Effector memory CD4-positive, alpha-beta T cell (primary cell): ENCODE data around the gene NET1.

Experiments
- DNase-seq, 3 donors: peaks; one replicate each; pipeline ENCODE4 v3.0.0-alpha.2; 2020
- H3K27ac ChIP-seq: 2 replicates; pipeline ENCODE4 v1.7.0; 2013; ENCODE audit warnings: mild to moderate bottlenecking, low read length, moderate library complexity; ENCODE audit not compliant: insufficient read depth, poor library complexity, severe bottlenecking
- H3K27me3 ChIP-seq: replicated peaks from 2 replicates; pipeline ENCODE4 v1.7.0; 2013; ENCODE audit warnings: mild to moderate bottlenecking, low read length; ENCODE audit not compliant: insufficient read depth, control insufficient read depth, poor library complexity, severe bottlenecking
- H3K36me3 ChIP-seq: 2 replicates; pipeline ENCODE4 v1.7.0; 2013; ENCODE audit warnings: mild to moderate bottlenecking, low read length, moderate library complexity; ENCODE audit not compliant: control insufficient read depth, insufficient read depth
- H3K4me1 ChIP-seq: 2 replicates; pipeline ENCODE4 v1.7.0; 2013; ENCODE audit warnings: low read length, mild to moderate bottlenecking; ENCODE audit not compliant: control insufficient read depth, insufficient read depth, poor library complexity, severe bottlenecking
- H3K4me3 ChIP-seq: 2 replicates; pipeline ENCODE4 v1.7.0; 2013; ENCODE audit warnings: low read length, low read depth, mild to moderate bottlenecking; ENCODE audit not compliant: insufficient read depth, poor library complexity, severe bottlenecking
- H3K9me3 ChIP-seq: 2 replicates; pipeline ENCODE4 v1.7.0; 2013; ENCODE audit warnings: mild to moderate bottlenecking, low read length, moderate library complexity; ENCODE audit not compliant: control insufficient read depth

Gene NET1

GRCh38 chr10:5441106-5441505 is 28.7 kb downstream of the NET1 start:
- H3K27me3 ChIP-seq: no peaks in the 10 kb centered on the region
- H3K27ac ChIP-seq: no peak overlapping the region
- H3K9me3 ChIP-seq: no peaks in the 10 kb centered on the region
- no peaks in the 10 kb centered on the region for H3K4me1 ChIP-seq
- DNase-seq: no peak
- no peak overlapping the region for H3K4me3 ChIP-seq
- H3K36me3 ChIP-seq: no peaks in the 10 kb centered on the region

GRCh38 chr10:5442065-5442989 is 30.0 kb downstream of the NET1 start:
- no peaks in the 10 kb centered on the region for H3K27me3 ChIP-seq
- no peak overlapping the region for H3K27ac ChIP-seq
- no peaks in the 10 kb centered on the region for H3K9me3 ChIP-seq
- no peak overlapping the region for H3K4me3 ChIP-seq
- DNase-seq: no peak
- H3K4me1 ChIP-seq: peaks cover 4% of the 10 kb centered on the region
- no peaks in the 10 kb centered on the region for H3K36me3 ChIP-seq

GRCh38 chr10:5442990-5443370 is 30.6 kb downstream of the NET1 start:
- Histone ChIP-seq H3K27me3 (no peaks in the 10 kb centered on the region), H3K27ac (no peak overlapping the region), H3K4me3 (no peak overlapping the region), H3K36me3 (no peaks in the 10 kb centered on the region), H3K4me1 (peaks cover 9% of the 10 kb centered on the region), H3K9me3 (no peaks in the 10 kb centered on the region)
- DNase-seq: no peak

- H3K36me3 ChIP-seq: no peaks in the 10 kb centered on the region
- H3K27ac ChIP-seq: no peak overlapping the region
- peaks cover 11% of the 10 kb centered on the region for H3K4me1 ChIP-seq
- no peak overlapping the region for H3K4me3 ChIP-seq
- no peaks in the 10 kb centered on the region for H3K9me3 ChIP-seq
- no peaks in the 10 kb centered on the region for H3K27me3 ChIP-seq
- DNase-seq: no peak
These were observed 31.1 kb downstream of the NET1 start for GRCh38 chr10:5443429-5443828.

- Histone ChIP-seq H3K27ac (no peak overlapping the region), H3K4me1 (peaks cover 13% of the 10 kb centered on the region), H3K9me3 (no peaks in the 10 kb centered on the region), H3K27me3 (no peaks in the 10 kb centered on the region), H3K36me3 (no peaks in the 10 kb centered on the region), H3K4me3 (no peak overlapping the region)
- no peak for DNase-seq
These were observed 32.6 kb downstream of the NET1 start for GRCh38 chr10:5445006-5445405.

DNA sequence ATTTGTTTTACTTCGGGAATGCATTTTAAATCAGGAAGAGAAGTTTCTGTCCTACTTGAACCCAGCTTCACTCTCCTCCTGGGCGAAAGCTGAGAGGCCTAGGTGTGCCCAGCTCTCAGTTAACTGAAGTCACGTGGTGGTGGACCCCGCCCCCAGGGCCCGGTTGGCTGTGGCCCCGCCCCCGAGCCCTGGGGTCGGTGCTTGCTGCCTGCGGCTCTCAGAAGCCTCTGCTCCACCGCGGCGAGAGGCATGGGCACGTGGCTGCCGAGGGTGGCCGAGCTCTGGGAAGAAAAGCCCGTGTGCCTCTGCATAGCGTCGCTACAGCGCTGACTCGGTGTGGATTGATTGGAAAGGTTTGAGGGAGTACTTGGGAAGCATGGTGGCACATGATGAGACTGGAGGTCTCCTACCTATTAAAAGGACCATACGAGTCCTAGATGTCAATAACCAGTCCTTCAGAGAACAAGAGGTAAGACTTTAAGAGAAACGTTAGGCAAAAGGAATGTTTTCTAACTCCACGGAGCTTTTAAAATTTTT is 34.1 kb downstream of the NET1 start:
- peak overlapping the region; percentile 14 for H3K27ac ChIP-seq

GRCh38 chr10:5447056-5447455 is 34.7 kb downstream of the NET1 start:
- H3K36me3 ChIP-seq: no peaks in the 10 kb centered on the region
- no peak for DNase-seq
- H3K9me3 ChIP-seq: no peaks in the 10 kb centered on the region
- H3K27me3 ChIP-seq: no peaks in the 10 kb centered on the region
- H3K27ac ChIP-seq: peak overlapping the region; percentile 14
- peaks cover 13% of the 10 kb centered on the region for H3K4me1 ChIP-seq
- no peak overlapping the region for H3K4me3 ChIP-seq

More for the DNA sequence above, 34.1 kb downstream of the NET1 start:
- H3K36me3 ChIP-seq: no peaks in the 10 kb centered on the region
- no peaks in the 10 kb centered on the region for H3K9me3 ChIP-seq
- peaks cover 13% of the 10 kb centered on the region for H3K4me1 ChIP-seq
- H3K27me3 ChIP-seq: no peaks in the 10 kb centered on the region
- peak; percentile 17 to 25 (median 23) for DNase-seq
- peak overlapping the region; percentile 36 for H3K4me3 ChIP-seq

DNA sequence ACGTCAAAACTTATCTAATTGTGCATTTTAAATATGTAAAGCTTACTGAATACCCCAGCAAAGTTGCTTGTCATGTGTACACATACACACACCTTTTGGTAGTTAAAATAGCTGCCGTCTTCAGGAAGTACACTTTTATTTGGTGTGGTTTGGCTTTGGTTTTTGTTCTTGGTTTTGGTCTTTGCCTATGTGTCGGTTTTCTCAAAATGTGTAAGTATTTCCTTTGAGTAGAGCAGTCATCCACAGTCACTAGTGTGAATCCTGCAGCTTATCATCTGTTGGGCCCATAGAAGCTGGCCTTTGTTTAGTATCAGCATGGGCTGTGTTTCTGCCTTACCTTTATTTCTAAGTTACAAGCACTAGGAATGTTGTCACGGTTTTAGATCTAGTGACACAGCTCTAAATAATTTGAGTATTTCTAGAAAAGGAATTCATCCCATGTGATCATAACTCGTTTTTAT is 35.3 kb downstream of the NET1 start:
- no peaks in the 10 kb centered on the region for H3K27me3 ChIP-seq
- H3K4me3 ChIP-seq: peak overlapping the region; percentile 5
- H3K36me3 ChIP-seq: no peaks in the 10 kb centered on the region
- no peak for DNase-seq
- H3K4me1 ChIP-seq: peaks cover 13% of the 10 kb centered on the region
- H3K9me3 ChIP-seq: no peaks in the 10 kb centered on the region
- H3K27ac ChIP-seq: no peak overlapping the region

DNA sequence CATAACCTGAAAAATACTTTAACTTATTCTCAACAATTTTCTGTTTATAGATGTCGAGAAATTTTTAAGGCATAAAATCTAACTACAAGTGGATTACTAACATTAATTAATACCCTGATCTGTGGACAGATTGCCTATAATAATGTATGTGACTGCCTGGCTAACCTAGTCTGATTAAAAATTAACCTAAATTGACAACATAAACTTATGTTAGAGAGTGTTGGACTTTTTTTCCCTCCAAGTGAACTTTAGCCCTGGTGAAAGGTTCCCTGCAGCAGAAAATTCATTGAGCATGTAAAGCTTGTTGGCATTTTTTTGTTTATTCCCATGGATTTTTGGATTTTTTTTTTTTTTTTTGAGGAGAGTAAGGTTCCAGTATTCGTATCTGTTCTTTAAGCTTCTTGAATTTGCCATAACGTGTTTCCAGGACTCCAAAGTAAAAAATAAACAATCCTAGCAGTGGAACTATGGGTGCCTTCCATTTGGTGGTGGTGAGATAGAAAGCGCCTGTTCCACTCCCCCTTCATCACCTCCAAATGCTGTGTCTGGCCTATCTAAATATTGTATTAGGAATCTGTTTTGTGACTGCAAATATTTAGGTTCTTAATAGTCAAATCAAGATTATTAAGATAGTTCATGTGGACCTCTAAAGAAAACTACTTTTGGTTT is 36.1 kb downstream of the NET1 start:
- DNase-seq: no peak
- H3K27ac ChIP-seq: no peak overlapping the region

DNA sequence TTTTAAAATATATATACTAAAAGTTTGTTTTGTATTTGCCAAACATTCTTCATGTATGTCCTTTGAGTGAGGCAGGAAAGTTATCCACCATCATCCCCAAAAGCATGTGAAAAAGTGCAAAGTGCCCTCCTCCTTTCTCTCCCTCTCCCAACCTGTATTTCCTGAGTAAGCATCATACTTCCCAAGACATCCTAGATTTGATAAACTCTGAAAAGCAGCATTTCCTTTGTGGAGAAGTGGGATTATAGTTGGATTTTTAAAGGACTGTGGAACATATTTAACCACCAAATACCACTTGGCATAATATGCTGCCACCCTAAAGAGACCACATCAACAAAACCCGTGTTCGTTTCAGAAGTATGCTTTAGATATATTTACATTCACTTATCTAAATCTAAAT is 36.9 kb downstream of the NET1 start:
- Histone ChIP-seq H3K9me3 (no peaks in the 10 kb centered on the region), H3K36me3 (peaks cover 8% of the 10 kb centered on the region), H3K4me3 (no peak overlapping the region), H3K27me3 (no peaks in the 10 kb centered on the region), H3K4me1 (peaks cover 13% of the 10 kb centered on the region), H3K27ac (no peak overlapping the region)
- no peak for DNase-seq

More for the DNA sequence above, 36.1 kb downstream of the NET1 start:
- Histone ChIP-seq H3K4me3 (no peak overlapping the region), H3K27me3 (no peaks in the 10 kb centered on the region), H3K9me3 (no peaks in the 10 kb centered on the region), H3K4me1 (peaks cover 13% of the 10 kb centered on the region), H3K36me3 (peaks cover 6% of the 10 kb centered on the region)
